PC-3 (cell line): ENCODE data around the gene HIBCH. TPM values are rescaled to one million over a fixed set of nuclear protein-coding genes. Genes with fewer than 3 reads are reported as not detected.
"Not testable (repeated sequence)": the region's sequence is repeated elsewhere in the genome, so short reads cannot be mapped to it uniquely, and the experiment has no call there.

ENCODE experiments used
- ATAC-seq: fragments of 200-7000 bp; cut with Tn5 transposase; 2 replicates; pipeline ENCODE4 v1.9.1; 2020; ENCODE audit warnings: mild to moderate bottlenecking, moderate library complexity
- BruUV-seq: library from RNA; stranded (reverse); fragments of 400-500 nt; replicated peaks from 2 replicates; lab custom pipeline; 2021; lab: Mats Ljungman, UMichigan
- CTCF ChIA-PET: fragments of 300-600 bp; sonication (Branson Sonifier 250); formaldehyde crosslinking; loops from one replicate; lab custom pipeline; 2022; ENCODE audit warnings: antibody characterized with exemption; lab: Charles Lee
- POLR2A ChIA-PET: fragments of 300-600 bp; sonication (Branson Sonifier 250); formaldehyde crosslinking; loops from one replicate; lab custom pipeline; 2022; ENCODE audit warnings: antibody characterized with exemption; ENCODE audit not compliant: unreplicated experiment; lab: Charles Lee
- DNase-seq: peaks from one replicate; pipeline ENCODE4 v3.0.0-alpha.2; 2015
- H2AFZ ChIP-seq: fragments of 300-600 bp; sonication (generic); 2 replicates; pipeline ENCODE4 v1.6.0; 2016; ENCODE audit warnings: antibody characterized with exemption, low read length
- H3F3A ChIP-seq: fragments of 300-600 bp; sonication (generic); one replicate; pipeline ENCODE4 v1.6.0; 2017; ENCODE audit warnings: antibody characterized with exemption, low read length, control low read depth, mild to moderate bottlenecking; ENCODE audit not compliant: unreplicated experiment
- H3K27ac ChIP-seq: fragments of 300-600 bp; sonication (generic); 2 replicates; pipeline ENCODE4 v1.5.1; 2016; ENCODE audit warnings: mild to moderate bottlenecking, low read length
- H3K27me3 ChIP-seq: fragments of 300-600 bp; sonication (generic); 2 replicates; pipeline ENCODE4 v1.6.1; 2016; ENCODE audit warnings: low read length, mixed read lengths
- H3K36me3 ChIP-seq: fragments of 300-600 bp; sonication (generic); 2 replicates; pipeline ENCODE4 v1.6.1; 2016; ENCODE audit warnings: low read depth, mixed run types, low read length, mixed read lengths
- H3K4me1 ChIP-seq: fragments of 300-600 bp; sonication (generic); 2 replicates; pipeline ENCODE4 v1.5.1; 2016; ENCODE audit warnings: low read length; ENCODE audit not compliant: insufficient read depth
- H3K4me2 ChIP-seq: fragments of 300-600 bp; sonication (generic); 2 replicates; pipeline ENCODE4 v1.6.0; 2016; ENCODE audit warnings: low read length
- H3K4me3 ChIP-seq: fragments of 300-600 bp; sonication (generic); 2 replicates; pipeline ENCODE4 v1.5.1; 2016; ENCODE audit warnings: mild to moderate bottlenecking, low read length, mixed read lengths
- H3K79me2 ChIP-seq: fragments of 300-600 bp; sonication (generic); 2 replicates; pipeline ENCODE4 v1.6.1; 2017; ENCODE audit warnings: low read length, mixed read lengths
- H3K9ac ChIP-seq: fragments of 300-600 bp; sonication (generic); 2 replicates; pipeline ENCODE4 v1.6.0; 2016; ENCODE audit warnings: mild to moderate bottlenecking, low read length
- H3K9me2 ChIP-seq: fragments of 300-600 bp; sonication (generic); replicated peaks from 2 replicates; pipeline ENCODE4 v1.6.1; 2016; ENCODE audit warnings: mixed run types, low read length, mixed read lengths
- H3K9me3 ChIP-seq: fragments of 300-600 bp; sonication (generic); 2 replicates; pipeline ENCODE4 v1.6.1; 2016; ENCODE audit warnings: low read length, mixed read lengths
- H4K20me1 ChIP-seq: fragments of 300-600 bp; sonication (generic); 2 replicates; pipeline ENCODE4 v1.6.1; 2016; ENCODE audit warnings: low read length, mixed read lengths
- EZH2 ChIP-seq: fragments of 300-600 bp; sonication (generic); IDR thresholded peaks from one replicate; pipeline ENCODE4 v1.6.1; 2017; ENCODE audit warnings: antibody characterized with exemption, mild to moderate bottlenecking, low read length; ENCODE audit not compliant: unreplicated experiment
- EZH2phosphoT487 ChIP-seq: fragments of 300-600 bp; sonication (generic); IDR thresholded peaks from 2 replicates; pipeline ENCODE4 v1.6.1; 2018; ENCODE audit warnings: mild to moderate bottlenecking, antibody characterized with exemption, low read length, borderline replicate concordance
- intact Hi-C: fragments of 100-400 bp; cut with micrococcal nuclease; formaldehyde crosslinking; loops from 2 replicates; pipeline ENCODE4 v1.9.0; 2023
- total RNA-seq: library from RNA; depleted of rRNA; stranded (reverse); fragments of >200 nt; gene quantifications from 2 replicates; pipeline ENCODE4 v1.2.3, GENCODE V29; 2014
- TF ChIP-seq, protein P1 (sequence below): fragments of 300-600 bp; sonication (generic); conservative IDR thresholded peaks from 2 replicates; pipeline ENCODE4 v1.5.1; 2017; ENCODE audit warnings: antibody characterized with exemption, low read depth, mild to moderate bottlenecking, low read length

The HIBCH gene
- total RNA-seq, 1 experiment from 2014 or later: 12.0 TPM

GRCh38 chr2:190303647-190304046 is 16.0 kb downstream of the HIBCH start:
- Histone ChIP-seq H3K4me1 (no peaks in the 10 kb centered on the region), H4K20me1 (no peaks in the 10 kb centered on the region), H3F3A (no peaks in the 10 kb centered on the region), H3K9ac (no peak overlapping the region), H3K79me2 (no peaks in the 10 kb centered on the region), H2AFZ (no peak overlapping the region), H3K9me3 (no peaks in the 10 kb centered on the region), H3K4me2 (no peak overlapping the region), H3K27me3 (no peaks in the 10 kb centered on the region), H3K27ac (no peak overlapping the region), H3K36me3 (no peaks in the 10 kb centered on the region; the same call in 1 of the 2 replicates), H3K9me2 (no peaks in the 10 kb centered on the region), H3K4me3 (no peak overlapping the region)
- ATAC-seq: no peak
- no peak for TF ChIP-seq EZH2
- TF ChIP-seq EZH2phosphoT487: no peak
- TF ChIP-seq, protein P1, sequence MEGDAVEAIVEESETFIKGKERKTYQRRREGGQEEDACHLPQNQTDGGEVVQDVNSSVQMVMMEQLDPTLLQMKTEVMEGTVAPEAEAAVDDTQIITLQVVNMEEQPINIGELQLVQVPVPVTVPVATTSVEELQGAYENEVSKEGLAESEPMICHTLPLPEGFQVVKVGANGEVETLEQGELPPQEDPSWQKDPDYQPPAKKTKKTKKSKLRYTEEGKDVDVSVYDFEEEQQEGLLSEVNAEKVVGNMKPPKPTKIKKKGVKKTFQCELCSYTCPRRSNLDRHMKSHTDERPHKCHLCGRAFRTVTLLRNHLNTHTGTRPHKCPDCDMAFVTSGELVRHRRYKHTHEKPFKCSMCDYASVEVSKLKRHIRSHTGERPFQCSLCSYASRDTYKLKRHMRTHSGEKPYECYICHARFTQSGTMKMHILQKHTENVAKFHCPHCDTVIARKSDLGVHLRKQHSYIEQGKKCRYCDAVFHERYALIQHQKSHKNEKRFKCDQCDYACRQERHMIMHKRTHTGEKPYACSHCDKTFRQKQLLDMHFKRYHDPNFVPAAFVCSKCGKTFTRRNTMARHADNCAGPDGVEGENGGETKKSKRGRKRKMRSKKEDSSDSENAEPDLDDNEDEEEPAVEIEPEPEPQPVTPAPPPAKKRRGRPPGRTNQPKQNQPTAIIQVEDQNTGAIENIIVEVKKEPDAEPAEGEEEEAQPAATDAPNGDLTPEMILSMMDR: no peak
- no TSS peak for BruUV-seq
- CTCF ChIA-PET: no interaction called here
- DNase-seq: no peak
- intact Hi-C loops: no loop called here
- POLR2A ChIA-PET: no interaction called here

GRCh38 chr2:190302052-190302451 is 17.6 kb downstream of the HIBCH start:
- H3K36me3 ChIP-seq: no peaks in the 10 kb centered on the region; the same call in 1 of the 2 replicates

GRCh38 chr2:190301032-190301431 is 18.6 kb downstream of the HIBCH start:
- no peak overlapping the region for H2AFZ ChIP-seq
- no peaks in the 10 kb centered on the region for H3K9me3 ChIP-seq
- H3K9ac ChIP-seq: no peak overlapping the region
- intact Hi-C loops: no loop called here
- no peak for TF ChIP-seq EZH2
- TF ChIP-seq, protein P1: no peak
- no peak for TF ChIP-seq EZH2phosphoT487
- no peaks in the 10 kb centered on the region for H3K9me2 ChIP-seq
- H3K79me2 ChIP-seq: no peaks in the 10 kb centered on the region
- ChIA-PET CTCF (no interaction called here), POLR2A (no interaction called here)
- no peak overlapping the region for H3K27ac ChIP-seq
- H3K4me3 ChIP-seq: no peak overlapping the region
- H4K20me1 ChIP-seq: no peaks in the 10 kb centered on the region
- DNase-seq: no peak
- H3K36me3 ChIP-seq: no peaks in the 10 kb centered on the region; the same call in 1 of the 2 replicates
- no peak for ATAC-seq
- no TSS peak for BruUV-seq
- no peaks in the 10 kb centered on the region for H3K4me1 ChIP-seq
- no peak overlapping the region for H3K4me2 ChIP-seq
- no peaks in the 10 kb centered on the region for H3K27me3 ChIP-seq
- no peaks in the 10 kb centered on the region for H3F3A ChIP-seq

More at GRCh38 chr2:190302052-190302451, 17.6 kb downstream of the HIBCH start:
- Histone ChIP-seq H3K4me3 (no peak overlapping the region), H3K9me3 (no peaks in the 10 kb centered on the region), H3K4me1 (no peaks in the 10 kb centered on the region), H3K27ac (no peak overlapping the region), H3K9me2 (no peaks in the 10 kb centered on the region), H3K4me2 (no peak overlapping the region), H3K9ac (no peak overlapping the region), H3K27me3 (no peaks in the 10 kb centered on the region), H3K79me2 (no peaks in the 10 kb centered on the region), H4K20me1 (no peaks in the 10 kb centered on the region), H3F3A (no peaks in the 10 kb centered on the region), H2AFZ (no peak overlapping the region)
- intact Hi-C loops: no loop called here
- BruUV-seq: no TSS peak
- ChIA-PET POLR2A (no interaction called here), CTCF (no interaction called here)
- TF ChIP-seq EZH2 (no peak), EZH2phosphoT487 (no peak)
- TF ChIP-seq, protein P1: no peak
- ATAC-seq (no peak), DNase-seq (no peak)

GRCh38 chr2:190297880-190298279 is 21.7 kb downstream of the HIBCH start:
- H3K27ac ChIP-seq, H3K9me2 ChIP-seq, ATAC-seq, H3F3A ChIP-seq, DNase-seq, CTCF ChIA-PET, H4K20me1 ChIP-seq, H3K9me3 ChIP-seq, H3K79me2 ChIP-seq, H3K4me1 ChIP-seq, H3K4me3 ChIP-seq, intact Hi-C loops, H2AFZ ChIP-seq, H3K27me3 ChIP-seq, BruUV-seq, H3K9ac ChIP-seq, H3K4me2 ChIP-seq, POLR2A ChIA-PET, H3K36me3 ChIP-seq: not testable (repeated sequence)
